ENCODE data around the gene CCDC157.

GRCh38 chr22:30386608-30386959, 29.8 kb downstream of the CCDC157 start:
- TF ChIP-seq ZFP3 (CRISPR knock-in tag; IDR thresholded peaks at IDR 0.05) (no peak), TCF4 (CRISPR knock-in tag; IDR thresholded peaks at IDR 0.05; ENCODE audit: borderline replicate concordance) (no peak), SNAI2 (CRISPR knock-in tag; IDR thresholded peaks at IDR 0.05) (no peak), CSRNP3 (CRISPR knock-in tag; IDR thresholded peaks at IDR 0.05) (no peak), ARNTL (CRISPR knock-in tag; IDR thresholded peaks at IDR 0.05; ENCODE audit: borderline replicate concordance, low read depth) (no peak), RARB (CRISPR knock-in tag; IDR thresholded peaks at IDR 0.05) (no peak)
- TF ChIP-seq, protein P1, sequence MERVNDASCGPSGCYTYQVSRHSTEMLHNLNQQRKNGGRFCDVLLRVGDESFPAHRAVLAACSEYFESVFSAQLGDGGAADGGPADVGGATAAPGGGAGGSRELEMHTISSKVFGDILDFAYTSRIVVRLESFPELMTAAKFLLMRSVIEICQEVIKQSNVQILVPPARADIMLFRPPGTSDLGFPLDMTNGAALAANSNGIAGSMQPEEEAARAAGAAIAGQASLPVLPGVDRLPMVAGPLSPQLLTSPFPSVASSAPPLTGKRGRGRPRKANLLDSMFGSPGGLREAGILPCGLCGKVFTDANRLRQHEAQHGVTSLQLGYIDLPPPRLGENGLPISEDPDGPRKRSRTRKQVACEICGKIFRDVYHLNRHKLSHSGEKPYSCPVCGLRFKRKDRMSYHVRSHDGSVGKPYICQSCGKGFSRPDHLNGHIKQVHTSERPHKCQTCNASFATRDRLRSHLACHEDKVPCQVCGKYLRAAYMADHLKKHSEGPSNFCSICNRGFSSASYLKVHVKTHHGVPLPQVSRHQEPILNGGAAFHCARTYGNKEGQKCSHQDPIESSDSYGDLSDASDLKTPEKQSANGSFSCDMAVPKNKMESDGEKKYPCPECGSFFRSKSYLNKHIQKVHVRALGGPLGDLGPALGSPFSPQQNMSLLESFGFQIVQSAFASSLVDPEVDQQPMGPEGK (CRISPR knock-in tag; IDR thresholded peaks at IDR 0.05; ENCODE audit: borderline replicate concordance) = no peak

All from SK-N-SH treated with all-trans-retinoic acid at 6 μM for 48 hours (cell line).